Measurements from ENCODE around the gene ZDHHC9.

ZDHHC9 gene

DNA sequence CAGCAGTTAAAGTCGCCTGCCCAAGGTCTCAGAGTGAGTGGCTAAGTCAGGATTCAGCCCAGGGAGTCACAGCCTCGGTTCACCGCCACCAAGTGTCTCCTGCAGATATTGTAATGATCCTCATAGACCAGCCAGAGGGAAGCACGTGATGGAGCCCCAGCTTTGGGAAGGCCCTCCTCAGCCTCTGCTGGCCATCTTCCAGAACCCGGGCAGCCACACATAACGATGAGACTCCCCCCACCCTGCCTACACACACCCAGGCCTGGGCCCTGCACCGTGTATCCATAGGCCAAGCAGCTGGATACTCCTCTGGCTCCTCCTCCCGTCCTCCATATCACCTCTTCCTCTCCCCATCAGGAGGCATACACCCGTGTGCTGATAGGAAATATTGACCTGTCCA lies 83.5 kb downstream of the ZDHHC9 start:
- no peak for DNase-seq (ENCODE audit: low read depth)
- no peak for TF ChIP-seq CTCF (conservative IDR thresholded peaks at IDR 0.05; ENCODE audit: control insufficient read depth, insufficient read depth, low read depth, low read length)
- no peak overlapping the region for H3K4me3 ChIP-seq (ENCODE audit: control insufficient read depth, low read depth, low read length)

GRCh38 chrX:129759576-129760061 lies 84.1 kb downstream of the ZDHHC9 start:
- peak; percentile 84 for DNase-seq (ENCODE audit: low read depth)
- TF ChIP-seq CTCF (conservative IDR thresholded peaks at IDR 0.05; ENCODE audit: control insufficient read depth, insufficient read depth, low read depth, low read length): no peak
- H3K4me3 ChIP-seq (ENCODE audit: control insufficient read depth, low read depth, low read length): no peak overlapping the region

DNA sequence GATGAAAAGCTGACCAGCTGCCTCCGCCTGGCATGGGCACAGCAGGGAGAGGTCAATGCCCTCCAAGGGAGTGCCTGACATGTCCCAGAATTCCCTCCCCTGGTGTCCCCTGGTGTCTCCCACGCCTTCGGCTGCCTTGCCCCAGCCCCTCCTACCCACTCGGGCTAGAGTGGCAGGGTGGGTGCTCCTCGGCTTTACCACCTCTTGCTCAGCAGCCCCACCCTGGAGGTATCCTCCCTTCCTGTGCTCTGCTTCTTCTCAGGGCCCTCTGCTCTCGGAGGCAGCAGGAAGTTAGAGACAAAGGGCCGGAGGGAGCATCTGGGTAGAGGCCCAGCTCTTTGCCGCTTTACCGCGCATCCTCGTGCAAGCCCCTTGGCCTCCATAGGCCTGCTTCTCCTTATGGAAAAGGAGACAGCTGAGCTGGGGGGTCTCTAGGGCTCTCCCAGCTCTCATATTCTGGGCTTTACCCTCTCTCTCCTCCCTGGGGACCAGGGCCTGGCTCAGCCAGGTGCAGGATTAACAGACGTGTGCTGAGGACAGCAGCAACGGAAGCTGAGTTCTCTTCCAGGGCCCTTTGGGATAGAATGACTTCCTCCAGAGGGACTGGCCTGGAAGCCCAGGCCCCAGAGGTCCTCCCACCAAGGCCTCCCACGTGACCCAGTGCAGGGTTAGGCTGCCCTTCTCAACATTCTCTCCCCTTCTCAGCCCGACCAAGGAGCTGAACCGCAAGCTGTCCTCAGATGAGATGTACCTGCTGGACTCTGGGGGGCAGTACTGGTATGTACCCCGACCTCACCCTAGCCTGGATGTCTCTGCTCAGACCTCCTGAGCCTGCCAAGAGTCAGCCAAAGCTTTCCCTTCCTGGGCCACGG lies 87.7 kb downstream of the ZDHHC9 start:
- no peak overlapping the region for H3K4me3 ChIP-seq (ENCODE audit: control insufficient read depth, low read depth, low read length)
- no peak for TF ChIP-seq CTCF (conservative IDR thresholded peaks at IDR 0.05; ENCODE audit: control insufficient read depth, insufficient read depth, low read depth, low read length)
- DNase-seq (ENCODE audit: low read depth): no peak

GRCh38 chrX:129754056-129755024 lies 89.3 kb downstream of the ZDHHC9 start:
- H3K4me3 ChIP-seq (ENCODE audit: control insufficient read depth, low read depth, low read length): no peak overlapping the region
- DNase-seq (ENCODE audit: low read depth): no peak
- peak; percentile 30 for TF ChIP-seq CTCF (conservative IDR thresholded peaks at IDR 0.05; ENCODE audit: control insufficient read depth, insufficient read depth, low read depth, low read length)

All from fibroblast of mammary gland (primary cell).